22Rv1 (cell line): ENCODE measurements around the gene ZNF500.

Experiments
- H3K27ac ChIP-seq: fragments of 450-650 bp; 2 replicates; pipeline ENCODE4 v1.5.1; 2017
- ZFX ChIP-seq: fragments of 450-650 bp; IDR thresholded peaks from 2 replicates; pipeline ENCODE4 v1.6.1; 2017; ENCODE audit warnings: antibody characterized with exemption, borderline replicate concordance
- TF ChIP-seq, protein P1 (sequence below): fragments of 450-650 bp; IDR thresholded peaks from 2 replicates; pipeline ENCODE4 v1.5.1; 2017; ENCODE audit warnings: mild to moderate bottlenecking

Gene ZNF500

DNA sequence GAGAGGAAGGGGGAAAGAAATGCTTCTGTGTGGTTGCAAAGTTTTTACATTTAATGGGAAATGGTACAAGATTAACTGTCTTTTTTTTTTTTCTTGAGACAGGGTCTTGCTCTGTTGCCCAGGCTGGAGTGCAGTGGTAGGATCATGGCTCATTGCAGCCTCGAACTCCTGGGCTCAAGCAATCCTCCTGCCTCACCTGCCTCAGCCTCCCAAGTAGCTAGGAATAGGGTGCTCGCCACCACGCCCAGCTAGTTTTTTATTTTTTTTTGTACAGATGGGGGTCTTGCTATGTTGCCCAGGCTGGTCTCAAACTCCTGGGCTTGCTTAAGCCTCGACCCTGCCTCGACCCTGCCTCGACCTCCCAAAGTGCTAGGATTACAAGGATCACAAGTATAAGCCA lies 39.3 kb upstream of the ZNF500 start:
- TF ChIP-seq, protein P1, sequence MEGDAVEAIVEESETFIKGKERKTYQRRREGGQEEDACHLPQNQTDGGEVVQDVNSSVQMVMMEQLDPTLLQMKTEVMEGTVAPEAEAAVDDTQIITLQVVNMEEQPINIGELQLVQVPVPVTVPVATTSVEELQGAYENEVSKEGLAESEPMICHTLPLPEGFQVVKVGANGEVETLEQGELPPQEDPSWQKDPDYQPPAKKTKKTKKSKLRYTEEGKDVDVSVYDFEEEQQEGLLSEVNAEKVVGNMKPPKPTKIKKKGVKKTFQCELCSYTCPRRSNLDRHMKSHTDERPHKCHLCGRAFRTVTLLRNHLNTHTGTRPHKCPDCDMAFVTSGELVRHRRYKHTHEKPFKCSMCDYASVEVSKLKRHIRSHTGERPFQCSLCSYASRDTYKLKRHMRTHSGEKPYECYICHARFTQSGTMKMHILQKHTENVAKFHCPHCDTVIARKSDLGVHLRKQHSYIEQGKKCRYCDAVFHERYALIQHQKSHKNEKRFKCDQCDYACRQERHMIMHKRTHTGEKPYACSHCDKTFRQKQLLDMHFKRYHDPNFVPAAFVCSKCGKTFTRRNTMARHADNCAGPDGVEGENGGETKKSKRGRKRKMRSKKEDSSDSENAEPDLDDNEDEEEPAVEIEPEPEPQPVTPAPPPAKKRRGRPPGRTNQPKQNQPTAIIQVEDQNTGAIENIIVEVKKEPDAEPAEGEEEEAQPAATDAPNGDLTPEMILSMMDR, result no peak
- no peak for TF ChIP-seq ZFX
- H3K27ac ChIP-seq, result no peak overlapping the region

DNA sequence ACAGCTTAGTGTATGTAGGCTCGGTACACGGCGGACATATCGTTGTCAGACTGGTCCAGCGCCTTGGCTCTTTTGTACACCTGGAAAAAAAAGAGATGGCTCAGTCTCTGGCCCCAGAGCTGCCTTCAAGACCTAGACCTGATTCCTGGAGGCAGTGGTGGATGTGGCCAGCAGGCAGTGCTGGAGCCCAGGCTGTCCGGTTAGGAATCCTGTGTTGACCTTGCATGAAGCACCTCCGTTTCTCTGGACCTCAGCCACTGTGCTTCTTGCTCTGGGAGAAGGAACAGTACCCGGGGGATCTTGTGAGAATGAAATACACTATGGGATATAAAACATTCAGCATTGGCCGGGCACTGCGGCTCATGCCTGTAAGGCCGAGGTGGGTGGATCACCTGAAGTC lies 38.3 kb upstream of the ZNF500 start:
- TF ChIP-seq, protein P1, result no peak
- no peak for TF ChIP-seq ZFX
- no peak overlapping the region for H3K27ac ChIP-seq

DNA sequence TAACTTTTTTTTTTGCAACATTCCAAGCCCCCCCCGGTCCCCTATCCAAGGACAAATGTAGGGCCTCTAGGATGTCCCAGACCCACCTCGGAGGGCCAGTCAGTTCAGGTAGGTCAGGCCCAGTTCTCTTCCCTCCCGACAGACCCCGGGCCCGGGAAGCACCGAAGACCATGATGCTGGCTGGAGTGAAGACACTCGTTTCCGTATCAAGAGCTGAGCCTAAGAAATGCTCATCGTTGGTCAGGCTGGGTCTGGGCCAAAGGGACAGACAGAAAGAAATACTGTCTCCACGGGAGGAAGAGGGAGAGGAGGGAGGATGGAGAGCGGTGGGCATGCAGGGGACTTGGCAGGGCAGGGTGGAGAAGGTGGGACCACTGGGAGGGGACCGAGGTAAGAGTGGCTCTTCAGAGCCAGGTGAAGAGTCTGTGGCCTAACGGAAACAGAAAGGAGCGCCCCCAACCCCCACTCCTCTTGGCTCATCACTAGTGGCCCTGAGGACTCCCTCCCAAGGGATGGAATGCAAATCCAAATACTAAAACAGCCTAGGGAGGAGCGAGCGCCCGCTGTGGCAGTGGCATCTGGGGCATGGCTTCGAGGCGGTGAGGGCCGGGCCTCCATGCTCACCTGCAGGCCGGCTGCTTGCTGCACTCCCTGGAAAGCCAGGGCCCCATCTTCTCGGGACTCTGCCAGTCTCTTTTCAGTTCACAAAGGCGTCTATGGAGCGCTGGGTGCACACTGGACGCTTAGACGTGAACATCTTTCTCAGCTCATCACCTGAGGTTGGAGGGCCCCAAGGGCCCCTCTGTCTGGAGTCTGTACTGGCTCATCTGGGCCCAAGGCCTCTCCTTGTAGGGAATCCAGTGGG lies 37.2 kb upstream of the ZNF500 start:
- TF ChIP-seq ZFX, result no peak
- TF ChIP-seq, protein P1, result no peak
- peak overlapping the region; percentile 94 for H3K27ac ChIP-seq

DNA sequence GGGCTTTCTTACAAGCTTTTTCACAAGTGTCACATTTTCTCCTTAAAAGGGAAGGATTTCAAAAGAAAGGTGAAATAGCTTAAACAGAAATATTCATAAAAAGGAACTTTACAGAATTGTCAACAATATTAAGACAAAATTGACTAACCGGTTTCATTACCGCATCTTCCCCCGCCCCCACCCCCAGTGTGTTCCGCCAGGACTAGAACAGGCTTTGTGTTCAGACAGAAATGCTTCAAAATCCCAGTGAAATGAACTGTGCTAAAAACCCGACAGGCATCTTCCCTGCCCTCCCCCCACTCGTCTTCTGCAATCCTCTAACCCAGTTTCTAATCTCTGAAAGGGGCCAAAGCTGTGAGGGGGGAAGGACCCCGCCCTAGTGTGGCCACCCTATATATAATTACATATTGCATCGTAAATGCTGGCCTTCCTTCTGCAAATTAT lies 36.5 kb upstream of the ZNF500 start:
- H3K27ac ChIP-seq, result peak overlapping the region; percentile 94
- TF ChIP-seq, protein P1, result no peak
- no peak for TF ChIP-seq ZFX

DNA sequence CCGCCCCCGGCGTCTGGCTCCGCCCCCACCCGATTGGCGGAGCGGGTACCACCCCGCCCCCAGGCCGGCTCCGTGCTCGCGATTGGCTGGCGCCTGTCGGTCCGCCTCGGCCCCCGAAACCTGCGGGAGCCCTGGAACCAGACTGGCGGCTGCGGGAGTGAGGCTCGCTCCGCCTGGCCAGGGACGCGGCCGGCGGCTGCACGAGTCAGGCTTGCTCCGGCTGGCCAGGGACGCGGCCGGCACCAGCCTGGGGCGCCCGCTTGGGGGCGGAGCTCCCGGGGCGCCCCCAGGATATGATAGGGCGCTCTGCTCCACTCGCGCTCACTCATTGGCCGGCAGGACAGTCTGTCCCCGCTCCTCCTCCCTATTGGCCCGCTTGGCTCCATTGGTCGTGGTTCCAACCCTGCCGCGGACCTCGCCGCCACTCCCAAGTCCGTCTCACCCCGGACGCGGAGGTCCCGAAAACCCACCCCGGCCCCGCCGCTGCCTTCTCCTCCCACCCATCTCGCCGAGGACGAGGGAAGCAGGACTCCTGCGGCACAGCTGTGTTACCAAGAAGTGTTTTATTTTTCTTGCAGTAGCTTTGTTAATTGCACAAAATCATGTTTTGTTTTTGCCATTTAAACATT lies 35.8 kb upstream of the ZNF500 start:
- peak overlapping the region; percentile 94 for H3K27ac ChIP-seq
- TF ChIP-seq, protein P1, result no peak
- TF ChIP-seq ZFX, result no peak

DNA sequence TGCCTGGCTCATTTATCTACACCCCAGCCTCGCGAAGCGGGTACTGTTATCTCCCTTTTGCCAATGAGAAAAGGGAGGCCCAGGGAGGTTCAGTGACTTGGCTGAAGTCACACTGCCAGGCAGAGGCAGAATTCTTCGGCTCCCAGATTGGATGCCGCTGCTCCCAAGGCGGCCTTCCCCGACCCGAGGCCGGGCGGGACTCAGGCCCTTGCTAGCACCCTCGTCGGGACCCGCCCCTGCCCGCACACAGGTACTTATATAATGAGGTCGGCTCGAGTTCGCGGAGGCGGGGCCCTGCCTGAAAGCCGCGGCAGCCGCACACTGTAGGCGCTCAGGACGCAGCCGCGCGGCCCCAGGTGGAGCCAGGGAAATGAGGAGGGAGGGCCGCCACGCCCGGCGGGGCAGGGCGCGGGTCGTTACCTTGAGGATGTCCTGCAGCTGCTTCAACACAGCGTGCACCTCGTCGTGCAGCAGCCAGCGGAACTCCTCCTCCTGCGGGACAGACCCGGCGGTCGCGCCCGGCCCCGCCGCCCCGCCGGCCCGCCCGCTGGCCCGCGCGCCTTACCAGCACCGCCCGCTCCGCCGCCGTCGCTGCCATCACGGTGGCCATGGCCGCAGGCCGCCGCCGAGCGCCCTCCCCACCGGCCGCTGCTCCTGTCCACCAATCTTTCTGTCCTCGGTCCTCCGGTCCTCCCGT lies 35.1 kb upstream of the ZNF500 start, which contains the start of gene ROGDI:
Gene ROGDI (minus strand): TSS at position 672 of the 697 bp plus-strand sequence. CDS start 62 bp downstream, at position 610.
- peak within 1 kb of the TSS; percentile 94 for H3K27ac ChIP-seq
- TF ChIP-seq, protein P1, result no peak
- no peak for TF ChIP-seq ZFX
